Glutamatergic neuron (in vitro differentiated cells): ENCODE data around the gene IL20RA. TPM values are rescaled to one million over a fixed set of nuclear protein-coding genes. Genes with fewer than 3 reads are reported as not detected.

ENCODE experiments used
- DNase-seq: peaks from one replicate; pipeline ENCODE4 v3.0.0; 2022
- H3K27ac Mint-ChIP-seq: one replicate; pipeline ENCODE4 v1.8.0; 2020; ENCODE audit warnings: mild to moderate bottlenecking, mixed read lengths, inconsistent platforms; ENCODE audit not compliant: unreplicated experiment
- H3K27me3 Mint-ChIP-seq: one replicate; pipeline ENCODE4 v1.8.0; 2020; ENCODE audit warnings: mild to moderate bottlenecking, moderate library complexity, mixed read lengths, inconsistent platforms; ENCODE audit not compliant: unreplicated experiment
- H3K36me3 Mint-ChIP-seq: one replicate; pipeline ENCODE4 v1.8.0; 2020; ENCODE audit warnings: mild to moderate bottlenecking, mixed read lengths, inconsistent platforms; ENCODE audit not compliant: unreplicated experiment
- H3K4me1 Mint-ChIP-seq: one replicate; pipeline ENCODE4 v1.8.0; 2020; ENCODE audit warnings: mild to moderate bottlenecking, low read depth, mixed read lengths, inconsistent platforms; ENCODE audit not compliant: unreplicated experiment
- H3K4me3 Mint-ChIP-seq: one replicate; pipeline ENCODE4 v1.8.0; 2020; ENCODE audit warnings: mild to moderate bottlenecking, mixed read lengths, inconsistent platforms; ENCODE audit not compliant: unreplicated experiment
- H3K9me3 Mint-ChIP-seq: one replicate; pipeline ENCODE4 v1.8.0; 2020; ENCODE audit warnings: mild to moderate bottlenecking, moderate library complexity, mixed read lengths, inconsistent platforms; ENCODE audit not compliant: unreplicated experiment
- CTCF ChIP-seq: fragments of 200-600 bp; sonication (generic); IDR thresholded peaks from one replicate; pipeline ENCODE4 v1.5.0; 2021; ENCODE audit not compliant: partially characterized antibody, unreplicated experiment
- total RNA-seq: library from RNA; stranded (reverse); fragmentation: NEBNext Ultra II Directional; extraction: Animal tissue kit (Norgen Biotek cat#: 25700); gene quantifications from one replicate; pipeline ENCODE4 v1.2.1, GENCODE V29; 2021; ENCODE audit not compliant: unreplicated experiment

Gene IL20RA
- total RNA-seq, 1 donor from 2014 or later: not detected

GRCh38 chr6:136969433-136969832, 75.3 kb downstream of the IL20RA start:
- Mint-ChIP-seq H3K4me1 (peaks cover 14% of the 10 kb centered on the region), H3K9me3 (no peaks in the 10 kb centered on the region), H3K27me3 (peaks cover 2% of the 10 kb centered on the region), H3K27ac (no peak overlapping the region), H3K36me3 (no peaks in the 10 kb centered on the region), H3K4me3 (no peak overlapping the region)
- no peak for TF ChIP-seq CTCF
- DNase-seq: no peak

DNA sequence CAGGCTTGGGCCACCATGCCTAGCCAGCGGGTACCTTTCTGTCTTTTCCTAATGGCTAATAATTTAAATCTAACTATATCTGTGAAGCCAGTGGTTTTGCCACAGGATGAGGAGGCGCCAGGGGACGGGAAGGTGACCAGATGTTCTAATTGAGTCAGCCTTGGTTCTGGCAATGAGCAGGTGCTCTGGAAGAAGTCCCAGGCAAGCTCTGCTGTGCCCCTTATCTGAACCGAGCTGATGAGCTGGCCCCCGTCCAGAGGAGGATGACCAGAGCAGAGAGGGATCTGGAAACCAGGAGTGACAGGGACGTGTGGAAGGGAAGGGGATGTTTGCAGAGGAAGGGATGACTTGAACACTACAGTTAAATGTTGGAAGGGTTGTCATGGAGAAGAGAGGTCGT, 75.9 kb downstream of the IL20RA start:
- H3K9me3 Mint-ChIP-seq: no peaks in the 10 kb centered on the region
- TF ChIP-seq CTCF: no peak
- H3K4me1 Mint-ChIP-seq: peaks cover 19% of the 10 kb centered on the region

DNA sequence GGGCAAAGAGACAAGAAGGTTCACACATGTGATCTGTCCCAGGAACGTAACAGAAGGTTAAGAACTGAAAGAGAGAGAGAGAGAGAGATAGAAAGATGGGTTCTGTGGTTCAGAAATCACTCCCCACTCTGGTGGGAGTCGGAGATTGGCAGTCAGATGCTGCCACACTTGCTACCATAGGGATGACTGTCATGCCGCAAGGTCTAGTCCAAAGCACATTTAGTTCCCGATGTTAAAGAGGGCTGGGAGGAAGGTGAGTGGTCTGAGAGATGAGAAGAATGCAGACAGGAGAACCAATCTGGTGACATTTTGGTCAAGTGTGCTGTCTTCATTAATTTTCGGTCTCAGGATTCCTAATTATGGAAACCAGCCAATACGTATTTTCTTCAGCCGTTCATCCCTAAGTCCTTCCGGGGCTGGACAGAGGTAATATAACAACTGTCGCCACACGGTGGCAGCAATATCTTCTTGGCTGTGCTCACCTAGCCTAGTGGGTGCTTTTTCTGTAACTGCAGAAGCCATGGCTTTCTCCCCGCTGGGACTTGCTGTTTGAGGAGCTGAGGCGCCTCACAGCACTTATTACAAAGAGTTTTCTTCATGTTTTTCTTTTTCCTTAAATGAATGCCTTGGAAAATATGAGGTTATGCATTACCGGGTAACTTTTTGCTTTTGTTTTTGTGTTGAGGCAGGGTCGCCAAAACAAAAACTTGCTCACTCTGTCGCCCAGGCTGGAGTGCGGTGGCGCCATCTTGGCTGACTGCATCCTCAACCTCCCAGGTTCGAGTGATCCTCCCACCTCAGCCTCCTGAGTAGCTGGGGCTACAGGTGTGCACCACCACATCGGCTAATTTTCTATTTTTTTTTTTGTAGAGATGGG, 76.7 kb downstream of the IL20RA start:
- H3K9me3 Mint-ChIP-seq: no peaks in the 10 kb centered on the region

More for the DNA sequence above, 75.9 kb downstream of the IL20RA start:
- Mint-ChIP-seq H3K36me3 (no peaks in the 10 kb centered on the region), H3K4me3 (no peak overlapping the region), H3K27me3 (peaks cover 2% of the 10 kb centered on the region), H3K27ac (no peak overlapping the region)
- no peak for DNase-seq

GRCh38 chr6:136964398-136964797, 80.4 kb downstream of the IL20RA start:
- peaks cover 2% of the 10 kb centered on the region for H3K9me3 Mint-ChIP-seq
- H3K36me3 Mint-ChIP-seq: no peaks in the 10 kb centered on the region
- H3K27me3 Mint-ChIP-seq: no peaks in the 10 kb centered on the region
- no peak overlapping the region for H3K4me3 Mint-ChIP-seq
- no peak for TF ChIP-seq CTCF
- H3K4me1 Mint-ChIP-seq: peaks cover 36% of the 10 kb centered on the region
- no peak overlapping the region for H3K27ac Mint-ChIP-seq
- no peak for DNase-seq

More for the DNA sequence above, 76.7 kb downstream of the IL20RA start:
- DNase-seq: peak; percentile 75
- Mint-ChIP-seq H3K4me1 (peaks cover 24% of the 10 kb centered on the region), H3K27ac (no peak overlapping the region), H3K4me3 (no peak overlapping the region), H3K36me3 (no peaks in the 10 kb centered on the region), H3K27me3 (peaks cover 2% of the 10 kb centered on the region)
- peak; percentile 65 for TF ChIP-seq CTCF

GRCh38 chr6:136963259-136963658, 81.5 kb downstream of the IL20RA start:
- H3K27me3 Mint-ChIP-seq: no peaks in the 10 kb centered on the region
- DNase-seq: no peak
- no peak for TF ChIP-seq CTCF

More at GRCh38 chr6:136963259-136963658, 81.5 kb downstream of the IL20RA start:
- peaks cover 4% of the 10 kb centered on the region for H3K9me3 Mint-ChIP-seq
- H3K4me1 Mint-ChIP-seq: peaks cover 34% of the 10 kb centered on the region
- peak overlapping the region; percentile 78 for H3K27ac Mint-ChIP-seq
- H3K4me3 Mint-ChIP-seq: no peak overlapping the region
- no peaks in the 10 kb centered on the region for H3K36me3 Mint-ChIP-seq
